Pancreas (tissue), 10 donors: ENCODE data around the gene SYNPR. TPM values are rescaled to one million over a fixed set of nuclear protein-coding genes. Genes with fewer than 3 reads are reported as not detected.
"Not testable (repeated sequence)": the region's sequence is repeated elsewhere in the genome, so short reads cannot be mapped to it uniquely, and the experiment has no call there.

Source experiments
- ATAC-seq, 4 donors: fragments of 200-7000 bp; cut with Tn5 transposase; one replicate each; pipeline versions ENCODE4 v1.8.0 to v1.9.1; 2020; ENCODE audit warnings: mild to moderate bottlenecking in 4 of 4, moderate library complexity in 4 of 4
- DNase-seq, 6 donors: peaks; one replicate each; pipeline ENCODE4 v3.0.0-alpha.2; 2020
- FAIRE-seq: peaks from 2 replicates; lab custom pipeline; 2012; peaks lifted over from hg19 to GRCh38; lab: Jason Lieb, UNC
- H3K27ac ChIP-seq, 4 donors: fragments of 200-600 bp; sonication (generic); 1 replicate in 3 of 4; 2 replicates in 1 of 4; pipeline versions ENCODE4 v1.5.0 to v1.8.0; 2020
- H3K27me3 ChIP-seq, 4 donors: fragments of 200-600 bp; one replicate each; pipeline ENCODE4 v1.8.0; 2021
- H3K36me3 ChIP-seq, 3 donors: fragments of 200-600 bp; sonication (generic) in 1 of 3; one replicate each; pipeline versions ENCODE4 v1.5.0 to v1.8.0; 2020 to 2021
- H3K4me1 ChIP-seq, 3 donors: fragments of 200-600 bp; one replicate each; pipeline ENCODE4 v1.8.0; 2021
- H3K4me3 ChIP-seq, 4 donors: fragments of 200-600 bp; sonication (generic) in 2 of 4; one replicate each; pipeline versions ENCODE4 v1.5.0 to v1.8.0; 2020 to 2021
- H3K9me3 ChIP-seq, 4 donors: fragments of 200-600 bp; one replicate each; pipeline ENCODE4 v1.8.0; 2021
- CTCF ChIP-seq, 4 donors: fragments of 200-600 bp; sonication (generic) in 3 of 4; IDR thresholded peaks; one replicate each; pipeline versions ENCODE4 v1.5.0 to v1.8.0; 2021; ENCODE audit warnings: antibody characterized with exemption in 4 of 4
- WGBS, 2 donors: extraction: QIAGEN DNeasy Blood & Tissue Kit; methylation state at CpG; one replicate each; pipeline ENCODE4 v1.1.7; 2013; 5-methylcytosine and 5-hydroxymethylcytosine counted together
- intact Hi-C, 3 donors: fragments of 100-400 bp; cut with DNase I; formaldehyde crosslinking; loops; one replicate each; pipeline versions ENCODE4 v1.11.1 to v1.14.2; 2022
- polyA plus RNA-seq, 2 donors: library from polyadenylated mRNA; stranded (reverse); fragments of 200-250 nt; gene quantifications; one replicate each; pipeline ENCODE4 v1.2.3, GENCODE V29; 2013
- total RNA-seq, 6 donors: library from RNA; stranded (reverse); fragmentation: NEBNext Ultra II Directional in 4 of 6; extraction: Animal tissue kit (Norgen Biotek cat#: 25700) in 4 of 6; gene quantifications; one replicate each; pipeline versions ENCODE4 v1.2.1 to v1.2.4, GENCODE V29; 2021 to 2023
- donor health status: healthy with polysubstance abuse.
- donor health status: DM: no; HTN: no; CAD: no; lungs with moderate emphysema.
- donor health status: DM: no; HTN: no; CAD: no.
- donor health status: control.
- donor health status: control.
- donor health status: Bipolar disorder and iron deficiency.
- donor health status: DM: yes; HTN: yes; CAD: no.
- donor health status: DM: no; HTN: no; CAD: no.
- donor health status: DM: no; HTN: no; CAD: no.
- donor health status: DM: yes; HTN: yes; CAD: no.

Gene SYNPR
- total and polyA plus RNA-seq, 8 donors = 0.31 to 1.4 TPM; not detected in 6

GRCh38 chr3:63631670-63632069 is 353.6 kb downstream of the SYNPR start:
- Histone ChIP-seq H3K36me3 (no peaks in the 10 kb centered on the region), H3K27me3 (no peaks in the 10 kb centered on the region), H3K4me1 (no peaks in the 10 kb centered on the region), H3K9me3 (no peaks in the 10 kb centered on the region), H3K4me3 (no peak overlapping the region), H3K27ac (no peak overlapping the region)
- ATAC-seq = no peak
- WGBS, 2 donors = 46 to 49% methylated on average over 4 of the region's 4 CpGs
- no peak for DNase-seq
- no peak for FAIRE-seq
- intact Hi-C loops = no loop called here
- TF ChIP-seq CTCF (IDR thresholded peaks at IDR 0.05) = no peak

GRCh38 chr3:63635186-63635585 is 357.1 kb downstream of the SYNPR start:
- Histone ChIP-seq H3K27me3 (no peaks in the 10 kb centered on the region), H3K9me3 (no peaks in the 10 kb centered on the region), H3K4me3 (no peak overlapping the region), H3K4me1 (no peaks in the 10 kb centered on the region), H3K27ac (no peak overlapping the region), H3K36me3 (no peaks in the 10 kb centered on the region)
- intact Hi-C loops = no loop called here
- FAIRE-seq = no peak
- TF ChIP-seq CTCF (IDR thresholded peaks at IDR 0.05) = no peak
- 85 to 91% methylated on average over 3 of the region's 3 CpGs for WGBS, 2 donors
- no peak for DNase-seq
- no peak for ATAC-seq

GRCh38 chr3:63639806-63640205 is 361.7 kb downstream of the SYNPR start:
- ATAC-seq = no peak
- WGBS, 2 donors = 90 to 96% methylated on average over 2 of the region's 2 CpGs
- no peak for TF ChIP-seq CTCF (IDR thresholded peaks at IDR 0.05)

GRCh38 chr3:63642488-63642887 is 364.4 kb downstream of the SYNPR start:
- 71 to 80% methylated on average over 1 of the region's 1 CpG for WGBS, 2 donors
- no peak for TF ChIP-seq CTCF (IDR thresholded peaks at IDR 0.05)
- no peak overlapping the region for H3K4me3 ChIP-seq
- FAIRE-seq (no peak), DNase-seq (no peak), ATAC-seq (no peak)
- H3K36me3 ChIP-seq = no peaks in the 10 kb centered on the region
- no peaks in the 10 kb centered on the region for H3K27me3 ChIP-seq
- intact Hi-C loops = no loop called here
- H3K27ac ChIP-seq = no peak overlapping the region
- H3K4me1 ChIP-seq = no peaks in the 10 kb centered on the region
- H3K9me3 ChIP-seq = no peaks in the 10 kb centered on the region

More at GRCh38 chr3:63639806-63640205, 361.7 kb downstream of the SYNPR start:
- DNase-seq (no peak), FAIRE-seq (no peak)
- H3K27me3 ChIP-seq = no peaks in the 10 kb centered on the region
- no peaks in the 10 kb centered on the region for H3K9me3 ChIP-seq
- H3K27ac ChIP-seq = no peak overlapping the region
- H3K4me1 ChIP-seq = no peaks in the 10 kb centered on the region
- no peaks in the 10 kb centered on the region for H3K36me3 ChIP-seq
- intact Hi-C loops = no loop called here
- H3K4me3 ChIP-seq = no peak overlapping the region

- H3K4me3 ChIP-seq = no peak overlapping the region
- intact Hi-C loops = no loop called here
- H3K9me3 ChIP-seq = no peaks in the 10 kb centered on the region
- no peak for TF ChIP-seq CTCF (IDR thresholded peaks at IDR 0.05)
- H3K4me1 ChIP-seq = no peaks in the 10 kb centered on the region
- DNase-seq (no peak), FAIRE-seq (no peak), ATAC-seq (peak in 1 of 4 donors; percentile 19)
- H3K27me3 ChIP-seq = no peaks in the 10 kb centered on the region
- H3K36me3 ChIP-seq = no peaks in the 10 kb centered on the region
- H3K27ac ChIP-seq = no peak overlapping the region
- 69 to 74% methylated on average over 5 of the region's 5 CpGs for WGBS, 2 donors
Observed at GRCh38 chr3:63644212-63644797, 366.2 kb downstream of the SYNPR start.

- H3K27me3 ChIP-seq, FAIRE-seq, H3K36me3 ChIP-seq, H3K27ac ChIP-seq, H3K4me1 ChIP-seq, intact Hi-C loops, H3K9me3 ChIP-seq: not testable (repeated sequence)
- 41 to 52% methylated on average over 25 of the region's 25 CpGs for WGBS, 2 donors
- DNase-seq = peak; percentile 25 to 76 (median 52)
- ATAC-seq = peak in 2 of 4 donors; percentile 74 to 77
- peak overlapping the region in 3 of 4 donors; percentile 7 to 35 (median 8) for H3K4me3 ChIP-seq
Observed at GRCh38 chr3:63644928-63645781, 367.0 kb downstream of the SYNPR start.
